Lower lobe of right lung (tissue), 2 donors: ENCODE measurements around the gene HLA-DRA. TPM values are rescaled to one million over a fixed set of nuclear protein-coding genes. Genes with fewer than 3 reads are reported as not detected.
"Not testable (repeated sequence)": the region's sequence is repeated elsewhere in the genome, so short reads cannot be mapped to it uniquely, and the experiment has no call there.

Experiments used
- ATAC-seq, 2 donors: fragments of 200-7000 bp; cut with Tn5 transposase; one replicate each; pipeline ENCODE4 v1.9.1; 2020 to 2022; ENCODE audit warnings: mild to moderate bottlenecking in 2 of 2, moderate library complexity in 2 of 2
- DNase-seq: peaks from one replicate; pipeline ENCODE4 v3.0.0-alpha.2; 2020
- H3K27ac ChIP-seq: fragments of 200-600 bp; one replicate; pipeline ENCODE4 v1.8.0; 2022
- H3K27me3 ChIP-seq: fragments of 200-600 bp; one replicate; pipeline ENCODE4 v1.8.0; 2022; ENCODE audit warnings: low read depth
- H3K36me3 ChIP-seq: fragments of 200-600 bp; one replicate; pipeline ENCODE4 v1.8.0; 2022; ENCODE audit warnings: mild to moderate bottlenecking
- H3K4me1 ChIP-seq: fragments of 200-600 bp; one replicate; pipeline ENCODE4 v1.8.0; 2022
- H3K4me3 ChIP-seq: fragments of 200-600 bp; one replicate; pipeline ENCODE4 v1.8.0; 2022; ENCODE audit warnings: mild to moderate bottlenecking
- H3K9me3 ChIP-seq: fragments of 200-600 bp; one replicate; pipeline ENCODE4 v1.8.0; 2022
- intact Hi-C: fragments of 100-400 bp; cut with DNase I; formaldehyde crosslinking; loops from one replicate; pipeline ENCODE4 v1.11.0; 2022
- total RNA-seq: library from RNA; stranded (reverse); fragmentation: NEBNext Ultra II Directional; extraction: Animal tissue kit (Norgen Biotek cat#: 25700); gene quantifications from one replicate; pipeline ENCODE4 v1.2.1, GENCODE V29; 2021
- TF ChIP-seq, protein P1 (sequence below): fragments of 200-600 bp; IDR thresholded peaks from one replicate; pipeline ENCODE4 v1.8.0; 2022; ENCODE audit warnings: antibody characterized with exemption, mild to moderate bottlenecking
- donor health status: DM: no; HTN: yes; CAD: no; lungs with severe emphysema.

HLA-DRA gene
- total RNA-seq, 1 donor from 2014 or later = 2,056 TPM

DNA sequence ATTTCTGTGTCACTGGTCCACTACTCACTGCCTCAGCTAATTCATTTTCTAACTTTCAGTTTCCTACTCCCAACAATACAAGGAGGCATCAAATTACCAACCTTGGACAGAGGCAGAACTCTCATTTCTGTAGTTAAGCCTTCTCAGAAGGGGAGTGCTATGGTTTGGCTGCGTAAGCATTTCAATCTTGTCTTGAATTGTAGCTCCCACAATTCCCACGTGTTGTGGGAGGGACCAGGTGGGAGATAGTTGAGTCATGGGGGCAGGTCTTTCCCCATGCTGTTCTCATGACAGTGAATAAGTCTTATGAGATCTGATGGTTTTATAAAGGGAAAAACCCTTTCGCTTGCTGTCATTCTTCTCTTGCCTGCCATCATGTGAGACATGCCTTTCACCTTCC lies 22.9 kb downstream of the HLA-DRA start:
- Histone ChIP-seq H3K4me1 (no peaks in the 10 kb centered on the region), H3K36me3 (no peaks in the 10 kb centered on the region), H3K27ac (no peak overlapping the region), H3K4me3 (no peak overlapping the region), H3K27me3 (peaks cover 8% of the 10 kb centered on the region), H3K9me3 (no peaks in the 10 kb centered on the region)
- intact Hi-C loops = no loop called here
- TF ChIP-seq, protein P1, sequence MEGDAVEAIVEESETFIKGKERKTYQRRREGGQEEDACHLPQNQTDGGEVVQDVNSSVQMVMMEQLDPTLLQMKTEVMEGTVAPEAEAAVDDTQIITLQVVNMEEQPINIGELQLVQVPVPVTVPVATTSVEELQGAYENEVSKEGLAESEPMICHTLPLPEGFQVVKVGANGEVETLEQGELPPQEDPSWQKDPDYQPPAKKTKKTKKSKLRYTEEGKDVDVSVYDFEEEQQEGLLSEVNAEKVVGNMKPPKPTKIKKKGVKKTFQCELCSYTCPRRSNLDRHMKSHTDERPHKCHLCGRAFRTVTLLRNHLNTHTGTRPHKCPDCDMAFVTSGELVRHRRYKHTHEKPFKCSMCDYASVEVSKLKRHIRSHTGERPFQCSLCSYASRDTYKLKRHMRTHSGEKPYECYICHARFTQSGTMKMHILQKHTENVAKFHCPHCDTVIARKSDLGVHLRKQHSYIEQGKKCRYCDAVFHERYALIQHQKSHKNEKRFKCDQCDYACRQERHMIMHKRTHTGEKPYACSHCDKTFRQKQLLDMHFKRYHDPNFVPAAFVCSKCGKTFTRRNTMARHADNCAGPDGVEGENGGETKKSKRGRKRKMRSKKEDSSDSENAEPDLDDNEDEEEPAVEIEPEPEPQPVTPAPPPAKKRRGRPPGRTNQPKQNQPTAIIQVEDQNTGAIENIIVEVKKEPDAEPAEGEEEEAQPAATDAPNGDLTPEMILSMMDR = no peak
- ATAC-seq = no peak
- DNase-seq = no peak

DNA sequence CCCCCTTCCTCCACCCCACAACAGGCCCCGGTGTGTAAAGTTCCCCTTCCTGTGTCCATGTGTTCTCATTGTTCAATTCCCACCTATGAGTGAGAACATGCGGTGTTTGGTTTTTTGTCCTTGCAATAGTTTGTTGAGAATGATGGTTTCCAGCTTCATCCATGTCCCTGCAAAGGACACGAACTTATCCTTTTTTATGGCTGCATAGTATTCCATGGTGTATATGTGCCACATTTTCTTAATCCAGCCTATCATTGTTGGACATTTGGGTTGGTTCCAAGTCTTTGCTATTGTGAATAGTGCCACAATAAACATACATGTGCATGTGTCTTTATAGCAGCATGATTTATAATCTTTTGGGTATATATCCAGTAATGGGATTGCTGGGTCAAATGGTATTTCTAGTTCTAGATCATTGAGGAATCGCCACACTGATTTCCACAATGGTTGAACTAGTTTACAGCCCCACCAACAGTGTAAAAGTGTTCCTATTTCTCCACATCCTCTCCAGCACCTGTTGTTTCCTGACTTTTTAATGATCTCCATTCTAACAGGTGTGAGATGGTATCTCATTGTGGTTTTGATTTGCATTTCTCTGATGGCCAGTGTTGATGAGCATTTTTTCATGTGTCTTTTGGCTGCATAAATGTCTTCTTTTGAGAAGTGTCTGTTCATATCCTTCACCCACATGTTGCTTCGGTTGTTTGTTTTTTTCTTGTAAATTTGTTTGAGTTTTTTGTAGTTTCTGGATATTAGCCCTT lies 28.2 kb downstream of the HLA-DRA start:
- H3K4me3 ChIP-seq, H3K27ac ChIP-seq, H3K9me3 ChIP-seq, H3K4me1 ChIP-seq, ATAC-seq, H3K36me3 ChIP-seq, intact Hi-C loops, H3K27me3 ChIP-seq, DNase-seq: not testable (repeated sequence)

DNA sequence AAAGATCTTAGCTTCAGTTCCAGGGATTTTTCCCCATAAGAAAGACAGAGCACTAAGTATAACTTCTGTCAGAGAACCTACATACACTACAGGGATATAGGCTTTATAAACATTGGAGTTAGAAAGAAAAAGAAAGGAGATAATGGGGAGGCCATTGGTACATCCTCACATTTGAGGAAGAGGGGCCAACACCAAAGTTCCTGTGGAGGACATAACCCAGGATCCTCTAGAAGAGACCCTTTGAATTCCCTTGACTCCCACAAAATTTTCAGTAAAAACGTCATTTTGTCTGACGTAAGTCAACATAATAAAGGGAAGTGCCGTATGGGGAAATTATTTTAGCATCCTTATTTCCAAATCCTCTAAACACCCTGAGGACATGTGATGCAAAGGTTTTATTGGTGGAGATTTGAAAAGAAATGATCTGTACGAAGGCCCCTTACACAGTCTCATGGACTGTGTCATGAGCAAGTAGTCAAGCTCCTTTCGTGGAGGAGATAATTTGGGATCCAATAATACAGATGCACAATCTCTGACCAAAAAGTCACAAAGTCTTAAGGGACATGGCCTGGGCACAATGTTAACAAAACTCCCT lies 33.2 kb downstream of the HLA-DRA start:
- DNase-seq (no peak), ATAC-seq (peak; percentile 57 to 71)
- no peaks in the 10 kb centered on the region for H3K9me3 ChIP-seq
- no peak overlapping the region for H3K27ac ChIP-seq
- TF ChIP-seq, protein P1 = no peak
- H3K4me1 ChIP-seq = no peaks in the 10 kb centered on the region
- intact Hi-C loops = no loop called here
- H3K36me3 ChIP-seq = no peaks in the 10 kb centered on the region
- H3K27me3 ChIP-seq = peaks cover 4% of the 10 kb centered on the region
- H3K4me3 ChIP-seq = no peak overlapping the region

DNA sequence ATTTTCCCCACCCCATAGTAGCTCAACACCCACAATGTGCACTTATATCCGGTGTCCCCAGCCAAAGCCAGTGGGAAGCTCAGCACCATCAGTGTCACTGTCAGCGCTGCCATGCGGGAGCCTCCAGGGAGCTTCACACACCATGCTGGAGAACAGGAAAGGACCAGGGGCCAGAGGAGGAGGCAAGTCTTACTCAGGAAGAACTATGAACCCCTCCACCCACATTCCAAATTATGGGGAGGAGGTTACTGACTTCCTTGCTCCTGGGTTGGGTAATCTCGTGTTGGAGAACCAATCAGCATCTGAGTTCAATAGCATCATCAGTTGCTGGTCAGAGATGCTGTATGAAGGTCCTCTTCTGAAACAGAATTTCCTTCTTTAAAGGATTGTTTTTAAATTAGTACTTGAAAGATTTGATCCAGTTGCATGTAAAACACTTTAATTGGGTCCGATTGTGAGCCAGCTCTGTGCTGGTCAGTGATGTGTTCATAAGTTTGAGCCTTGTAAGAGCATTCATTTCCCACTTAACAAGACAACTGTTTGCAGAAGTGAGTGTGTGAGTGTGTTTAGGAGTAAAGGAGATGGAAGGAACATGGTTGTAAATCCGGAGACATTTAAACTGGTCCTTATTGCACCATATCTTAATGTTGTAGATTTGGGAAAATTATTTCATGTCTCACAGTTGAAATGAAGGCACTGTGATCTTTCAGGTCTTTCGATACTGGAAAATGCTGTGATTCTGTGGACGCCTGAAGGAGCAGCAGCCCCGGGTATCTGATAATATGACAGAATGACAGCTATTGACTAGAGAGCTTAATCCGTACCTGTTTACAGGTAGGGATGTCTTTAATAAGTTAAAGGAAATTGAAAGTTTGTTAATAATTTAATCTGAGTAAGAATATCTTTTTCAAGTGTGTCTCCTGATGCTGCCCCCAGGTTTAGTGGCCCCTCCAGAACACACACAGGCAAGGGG lies 34.0 kb downstream of the HLA-DRA start:
- H3K36me3 ChIP-seq, intact Hi-C loops, H3K9me3 ChIP-seq, H3K4me1 ChIP-seq, H3K4me3 ChIP-seq, H3K27me3 ChIP-seq: not testable (repeated sequence)
- ATAC-seq = peak; percentile 97 to 98
- peak; percentile 41 for DNase-seq
- peak overlapping the region; percentile 69 for H3K27ac ChIP-seq

DNA sequence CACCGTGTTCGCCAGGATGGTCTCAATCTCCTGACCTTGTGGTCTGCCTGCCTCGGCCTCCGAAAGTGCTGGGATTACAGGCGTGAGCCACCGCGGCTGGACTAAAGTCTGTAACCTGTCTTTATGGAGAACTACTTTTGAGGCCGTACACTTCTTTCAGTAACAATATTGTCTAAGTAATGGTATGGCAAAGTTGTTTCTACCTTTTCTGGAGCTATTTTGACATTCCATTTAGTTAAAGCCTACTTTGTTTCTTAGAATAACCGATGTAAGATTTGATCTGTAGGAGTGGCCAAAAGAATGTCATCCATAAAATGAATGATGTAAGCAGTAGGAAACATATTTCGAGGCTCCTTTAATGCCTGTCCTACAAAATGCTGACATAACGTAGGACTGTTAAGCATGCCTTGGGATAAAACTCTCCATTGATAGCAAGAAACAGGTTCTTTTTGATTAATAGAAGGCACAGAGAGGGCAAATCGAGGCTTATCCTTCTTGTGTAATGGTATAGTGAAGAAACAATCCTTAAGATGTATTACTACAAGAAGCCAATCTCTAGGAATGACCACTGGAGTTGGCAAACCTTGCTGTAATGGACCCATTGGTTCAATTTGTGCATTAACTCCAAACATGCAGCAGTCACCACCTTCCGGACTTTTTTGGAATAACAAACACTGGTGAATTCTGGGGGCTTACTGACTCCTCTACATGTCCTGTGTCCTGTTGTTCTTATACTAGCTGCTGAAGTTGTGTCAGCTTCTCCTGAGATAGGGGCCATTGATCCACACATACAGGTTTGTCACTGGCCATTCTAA lies 35.9 kb downstream of the HLA-DRA start:
- DNase-seq = no peak
- no peaks in the 10 kb centered on the region for H3K4me1 ChIP-seq
- no peak overlapping the region for H3K4me3 ChIP-seq
- no peak overlapping the region for H3K27ac ChIP-seq
- no peaks in the 10 kb centered on the region for H3K9me3 ChIP-seq
- TF ChIP-seq, protein P1 = no peak
- peaks cover 4% of the 10 kb centered on the region for H3K27me3 ChIP-seq
- ATAC-seq = no peak
- H3K36me3 ChIP-seq = no peaks in the 10 kb centered on the region
- intact Hi-C loops = no loop called here
